ENCODE measurements around the gene ITGAE. TPM values are rescaled to one million over a fixed set of nuclear protein-coding genes. Genes with fewer than 3 reads are reported as not detected.
"Not testable (repeated sequence)": the region's sequence is repeated elsewhere in the genome, so short reads cannot be mapped to it uniquely, and the experiment has no call there.

ITGAE gene
- total RNA-seq, 4 donors from 2014 or later: 5.7 to 40.5 (median 26.9) TPM

DNA sequence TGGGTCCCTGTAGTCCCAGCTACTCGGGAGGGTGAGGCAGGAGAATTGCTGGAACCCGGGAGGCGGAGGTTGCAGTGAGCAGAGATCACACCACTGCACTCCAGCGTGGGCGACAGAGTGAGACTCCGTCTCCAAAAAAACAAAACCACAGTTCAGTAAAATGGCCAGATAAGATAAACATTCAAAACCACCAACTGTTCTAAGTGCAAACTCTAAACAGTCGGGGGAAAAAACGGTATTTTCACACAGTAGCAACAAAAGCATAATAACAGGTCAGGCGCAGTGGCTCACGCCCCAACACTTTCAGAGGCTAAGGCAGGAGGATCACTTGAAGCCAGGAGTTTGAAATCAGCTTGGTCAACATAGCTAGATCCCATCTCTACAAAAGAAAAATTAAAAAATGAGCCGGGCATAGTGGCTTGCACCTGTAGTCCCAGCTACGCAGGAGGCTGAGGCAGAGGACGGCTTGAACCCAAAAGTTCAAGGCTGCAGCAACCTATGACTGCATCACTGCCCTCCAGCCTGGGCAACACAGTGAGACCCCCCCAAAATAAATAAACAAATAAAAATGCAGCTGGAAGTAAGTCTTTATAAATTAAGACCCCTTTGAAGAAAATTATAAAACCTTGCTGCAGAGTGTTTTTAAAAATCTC lies 88.1 kb downstream of the ITGAE start:
- Histone ChIP-seq H3K27ac (no peak overlapping the region), H3K4me3 (no peak overlapping the region), H3K4me1 (peaks cover 0 to 13% (median 3%) of the 10 kb centered on the region in 3 donors), H3K27me3 (no peaks in the 10 kb centered on the region), H3K36me3 (peaks cover 10 to 65% (median 28%) of the 10 kb centered on the region in 3 donors), H3K9me3 (no peaks in the 10 kb centered on the region)
- no peak for DNase-seq
- WGBS, 2 donors: 55 to 69% methylated on average over 10 to 13 of the region's 13 CpGs
- intact Hi-C loops (cut with DNase I): no loop called here
- TF ChIP-seq, protein P1, sequence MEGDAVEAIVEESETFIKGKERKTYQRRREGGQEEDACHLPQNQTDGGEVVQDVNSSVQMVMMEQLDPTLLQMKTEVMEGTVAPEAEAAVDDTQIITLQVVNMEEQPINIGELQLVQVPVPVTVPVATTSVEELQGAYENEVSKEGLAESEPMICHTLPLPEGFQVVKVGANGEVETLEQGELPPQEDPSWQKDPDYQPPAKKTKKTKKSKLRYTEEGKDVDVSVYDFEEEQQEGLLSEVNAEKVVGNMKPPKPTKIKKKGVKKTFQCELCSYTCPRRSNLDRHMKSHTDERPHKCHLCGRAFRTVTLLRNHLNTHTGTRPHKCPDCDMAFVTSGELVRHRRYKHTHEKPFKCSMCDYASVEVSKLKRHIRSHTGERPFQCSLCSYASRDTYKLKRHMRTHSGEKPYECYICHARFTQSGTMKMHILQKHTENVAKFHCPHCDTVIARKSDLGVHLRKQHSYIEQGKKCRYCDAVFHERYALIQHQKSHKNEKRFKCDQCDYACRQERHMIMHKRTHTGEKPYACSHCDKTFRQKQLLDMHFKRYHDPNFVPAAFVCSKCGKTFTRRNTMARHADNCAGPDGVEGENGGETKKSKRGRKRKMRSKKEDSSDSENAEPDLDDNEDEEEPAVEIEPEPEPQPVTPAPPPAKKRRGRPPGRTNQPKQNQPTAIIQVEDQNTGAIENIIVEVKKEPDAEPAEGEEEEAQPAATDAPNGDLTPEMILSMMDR (IDR thresholded peaks at IDR 0.05): no peak
- no peak for TF ChIP-seq POLR2A (IDR thresholded peaks at IDR 0.05)

DNA sequence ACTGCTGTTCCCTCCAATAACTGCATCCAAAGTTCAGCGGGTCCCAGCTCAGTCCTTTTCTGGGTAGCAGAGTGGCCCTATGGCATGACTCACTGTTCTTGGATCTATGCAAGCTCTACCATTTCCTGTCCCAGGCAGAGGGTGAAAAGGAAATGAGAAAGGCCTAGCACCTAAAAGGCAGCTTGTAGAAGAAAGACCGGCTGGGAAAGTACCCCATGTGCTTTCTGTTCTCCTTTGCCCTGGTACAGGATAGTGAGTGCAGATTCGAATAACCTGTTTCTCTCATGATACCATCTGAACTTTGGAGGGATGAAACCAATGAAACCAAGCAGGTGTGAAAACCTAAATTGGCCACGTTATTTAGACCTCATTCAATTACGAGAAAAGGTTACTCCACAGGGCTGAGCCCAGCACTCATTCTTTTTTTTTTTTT lies 90.0 kb downstream of the ITGAE start:
- H3K36me3 ChIP-seq: peaks cover 10 to 45% (median 14%) of the 10 kb centered on the region in 3 donors
- intact Hi-C loops (cut with DNase I): no loop called here
- H3K27ac ChIP-seq: peak overlapping the region in 1 of 4 donors; percentile 42
- no peak overlapping the region for H3K4me3 ChIP-seq
- H3K9me3 ChIP-seq: no peaks in the 10 kb centered on the region
- no peaks in the 10 kb centered on the region for H3K27me3 ChIP-seq
- 38 to 55% methylated on average over 5 of the region's 5 CpGs for WGBS, 2 donors
- peaks cover 0 to 13% (median 3%) of the 10 kb centered on the region in 3 donors for H3K4me1 ChIP-seq
- no peak for DNase-seq
- TF ChIP-seq POLR2A (IDR thresholded peaks at IDR 0.05): no peak
- TF ChIP-seq, protein P1 (IDR thresholded peaks at IDR 0.05): no peak

DNA sequence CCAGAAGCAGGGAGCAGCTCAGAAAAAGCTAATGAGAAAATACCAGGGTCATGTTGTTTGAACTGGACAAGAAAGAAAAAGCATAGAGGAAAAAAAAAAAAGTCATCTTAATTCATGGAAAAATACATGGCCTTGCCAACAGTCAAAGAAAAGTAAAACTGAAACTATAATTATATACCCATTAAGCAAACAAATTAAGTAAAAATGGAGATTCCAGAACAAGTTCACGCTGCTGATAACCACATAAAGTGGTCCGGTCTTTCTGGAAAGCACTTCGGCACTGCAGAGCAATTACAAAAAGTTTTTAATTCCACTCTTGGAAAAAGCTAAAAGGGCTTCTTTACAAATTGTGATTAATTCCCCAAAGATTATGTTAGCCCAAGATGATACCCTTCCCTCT lies 92.6 kb downstream of the ITGAE start:
- intact Hi-C loops (cut with DNase I): no loop called here
- Histone ChIP-seq H3K4me3 (no peak overlapping the region), H3K36me3 (peaks cover 0 to 19% (median 0%) of the 10 kb centered on the region in 3 donors), H3K4me1 (peaks cover 0 to 13% (median 3%) of the 10 kb centered on the region in 3 donors), H3K27me3 (no peaks in the 10 kb centered on the region), H3K9me3 (no peaks in the 10 kb centered on the region), H3K27ac (no peak overlapping the region)
- DNase-seq: no peak
- TF ChIP-seq, protein P1 (IDR thresholded peaks at IDR 0.05): no peak
- 32 to 44% methylated on average over 3 of the region's 3 CpGs for WGBS, 2 donors

DNA sequence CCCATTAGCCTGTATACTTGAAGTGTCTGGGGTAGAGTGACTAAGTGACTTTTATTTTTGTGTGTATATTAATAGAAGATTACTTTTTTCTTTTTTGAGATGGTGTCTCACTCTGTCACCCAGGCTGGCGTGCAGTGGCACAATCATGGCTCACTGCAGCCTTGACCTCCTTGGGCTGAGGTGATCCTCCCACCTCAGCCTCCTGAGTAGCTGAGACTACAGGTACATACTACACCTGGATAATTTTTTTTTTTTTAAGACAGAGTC lies 95.3 kb downstream of the ITGAE start:
- intact Hi-C loops (cut with DNase I); H3K27me3 ChIP-seq; H3K36me3 ChIP-seq; H3K9me3 ChIP-seq; H3K27ac ChIP-seq; DNase-seq; H3K4me3 ChIP-seq; H3K4me1 ChIP-seq: not testable (repeated sequence)
- WGBS, 2 donors: 90 to 100% methylated on average over 1 of the region's 1 CpG

DNA sequence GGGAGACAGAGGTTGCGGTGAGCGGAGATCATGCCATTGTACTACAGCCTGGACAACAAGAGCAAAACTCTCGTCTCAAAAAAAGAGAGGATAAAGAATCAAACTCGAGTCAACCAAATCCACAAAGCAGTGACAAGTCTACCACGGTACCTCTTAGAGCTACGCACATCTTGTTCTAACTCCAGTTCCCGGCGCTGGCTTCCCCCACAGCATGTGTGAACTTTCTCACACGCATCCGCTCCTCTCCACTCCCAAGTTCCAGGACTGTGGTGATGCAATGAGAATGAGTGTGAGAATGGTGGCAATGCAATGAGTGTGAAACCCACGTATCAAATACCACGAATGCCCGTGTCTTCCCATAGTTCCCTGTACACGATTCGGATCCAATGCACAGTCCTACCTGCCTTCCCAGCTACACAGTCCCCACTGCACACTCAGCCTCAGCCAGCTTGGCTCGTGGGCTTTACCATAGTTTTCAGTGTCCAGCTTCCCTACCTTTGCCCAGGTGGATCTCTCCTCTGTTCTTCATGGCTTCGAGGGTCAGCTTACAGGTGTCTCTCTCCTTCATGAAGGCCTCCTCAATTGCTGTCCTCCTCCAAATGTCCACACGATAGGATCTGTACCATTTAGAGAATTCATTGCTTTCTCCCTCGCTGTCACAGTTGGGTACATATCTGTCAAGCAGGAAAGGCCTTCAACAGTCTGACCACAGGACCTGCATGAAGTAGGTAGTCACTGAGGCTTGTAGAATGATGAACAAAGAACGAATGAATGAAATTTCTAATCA lies 95.9 kb downstream of the ITGAE start:
- Histone ChIP-seq H3K27ac (no peak overlapping the region), H3K27me3 (no peaks in the 10 kb centered on the region), H3K4me3 (no peak overlapping the region), H3K4me1 (no peaks in the 10 kb centered on the region), H3K9me3 (no peaks in the 10 kb centered on the region), H3K36me3 (no peaks in the 10 kb centered on the region)
- TF ChIP-seq, protein P1 (IDR thresholded peaks at IDR 0.05): no peak
- TF ChIP-seq POLR2A (IDR thresholded peaks at IDR 0.05): no peak
- intact Hi-C loops (cut with DNase I): no loop called here
- WGBS, 2 donors: 76 to 81% methylated on average over 18 to 20 of the region's 20 CpGs
- DNase-seq: no peak

DNA sequence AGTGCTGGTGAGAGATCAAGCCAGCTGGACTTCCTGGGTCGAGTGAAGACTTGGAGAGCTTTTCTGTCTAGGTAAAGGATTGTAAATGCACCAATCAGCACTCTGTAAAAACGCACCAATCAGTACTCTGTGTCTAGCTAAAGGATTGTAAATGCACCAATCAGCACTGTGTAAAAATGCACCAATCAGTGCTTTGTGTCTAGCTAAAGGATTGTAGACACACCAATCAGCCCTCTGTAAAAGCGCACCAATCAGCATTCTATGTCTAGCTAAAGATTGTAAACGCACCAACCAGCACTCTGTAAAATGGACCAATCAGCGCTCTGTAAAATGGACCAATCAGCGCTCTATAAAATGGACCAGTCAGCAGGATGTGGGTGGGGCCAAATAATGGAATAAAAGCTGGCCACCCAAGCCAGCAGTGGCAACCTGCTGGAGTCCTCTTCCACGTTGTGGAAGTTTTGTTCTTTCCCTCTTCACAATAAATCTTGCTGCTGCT lies 98.9 kb downstream of the ITGAE start:
- H3K27ac ChIP-seq; intact Hi-C loops (cut with DNase I); DNase-seq; H3K36me3 ChIP-seq; H3K4me3 ChIP-seq; H3K4me1 ChIP-seq: not testable (repeated sequence)
- Histone ChIP-seq H3K9me3 (peaks cover 0 to 10% (median 8%) of the 10 kb centered on the region in 3 donors), H3K27me3 (peaks cover 0 to 16% (median 0%) of the 10 kb centered on the region in 4 donors)
- WGBS, 2 donors: 56 to 63% methylated on average over 3 to 4 of the region's 7 CpGs
